H1 (cell line): ENCODE results near the gene NXT1. TPM values are rescaled to one million over a fixed set of nuclear protein-coding genes. Genes with fewer than 3 reads are reported as not detected.

Source experiments
- CTCF ChIA-PET: fragments of 300-600 bp; sonication (Branson Sonifier 250); formaldehyde crosslinking; loops from one replicate; lab custom pipeline; 2021; ENCODE audit not compliant: partially characterized antibody; lab: Charles Lee
- POLR2A ChIA-PET: fragments of 300-600 bp; sonication (Branson Sonifier 250); formaldehyde crosslinking; loops from one replicate; lab custom pipeline; 2021; ENCODE audit warnings: inconsistent platforms; ENCODE audit not compliant: partially characterized antibody; lab: Charles Lee
- DNase-seq, 2 experiments: peaks; one replicate each; pipeline versions ENCODE4 v3.0.0 to v3.0.0-alpha.2; 2010 to 2022; ENCODE audit warnings: low spot score in 2 of 2, low read depth in 1 of 2, mixed read lengths in 1 of 2
- FAIRE-seq: peaks from 2 replicates; lab custom pipeline; 2011; peaks lifted over from hg19 to GRCh38; lab: Jason Lieb, UNC
- H2AFZ ChIP-seq: 2 replicates; pipeline ENCODE4 v1.8.1; 2012; ENCODE audit warnings: low read length, inconsistent platforms
- H2AK5ac ChIP-seq: 2 replicates; pipeline ENCODE4 v1.6.1; 2013; ENCODE audit warnings: low read depth, low read length
- H2BK120ac ChIP-seq: replicated peaks from 2 replicates; pipeline ENCODE3; 2013; ENCODE audit warnings: low read depth, low read length, inconsistent platforms
- H2BK12ac ChIP-seq: 2 replicates; pipeline ENCODE4 v1.6.1; 2013; ENCODE audit warnings: low read depth, low read length
- H2BK15ac ChIP-seq: 2 replicates; pipeline ENCODE4 v1.6.1; 2013; ENCODE audit warnings: low read length
- H2BK20ac ChIP-seq: 2 replicates; pipeline ENCODE4 v1.6.1; 2013; ENCODE audit warnings: low read length
- H2BK5ac ChIP-seq: 2 replicates; pipeline ENCODE4 v1.6.1; 2013; ENCODE audit warnings: low read depth, low read length
- H3K14ac ChIP-seq: 2 replicates; pipeline ENCODE4 v1.6.1; 2013; ENCODE audit warnings: inconsistent platforms; ENCODE audit not compliant: insufficient read length
- H3K18ac ChIP-seq: 2 replicates; pipeline ENCODE4 v1.6.1; 2013; ENCODE audit warnings: low read length; ENCODE audit errors: extremely low read depth
- H3K23ac ChIP-seq: 2 replicates; pipeline ENCODE4 v1.6.1; 2013; ENCODE audit warnings: inconsistent platforms; ENCODE audit not compliant: insufficient read length
- H3K23me2 ChIP-seq: 2 replicates; pipeline ENCODE4 v1.6.1; 2013; ENCODE audit warnings: low read depth, low read length
- H3K27ac ChIP-seq: 2 replicates; pipeline ENCODE4 v1.6.1; 2011; ENCODE audit warnings: low read depth, low read length, inconsistent platforms
- H3K27me3 ChIP-seq, 4 experiments: replicated peaks in 1 of 4; 1 replicate in 1 of 4; 2 replicates in 3 of 4; pipeline versions ENCODE4 v1.6.1 to v1.8.1; 2011 to 2013; ENCODE audit warnings: low read length in 3 of 4, mild to moderate bottlenecking in 3 of 4, inconsistent platforms in 2 of 4, mixed read lengths in 2 of 4, moderate library complexity in 1 of 4; ENCODE audit not compliant: control insufficient read depth in 3 of 4, insufficient read depth in 3 of 4; ENCODE audit errors: extremely low read depth in 1 of 4
- H3K36me3 ChIP-seq, 4 experiments: 2 replicates each; pipeline versions ENCODE4 v1.6.1 to v1.8.1; 2011 to 2013; ENCODE audit warnings: mild to moderate bottlenecking in 4 of 4, low read length in 3 of 4, moderate library complexity in 2 of 4, control low read depth in 1 of 4, inconsistent platforms in 1 of 4; ENCODE audit not compliant: insufficient read depth in 4 of 4, control insufficient read depth in 2 of 4
- H3K4ac ChIP-seq: replicated peaks from 2 replicates; pipeline ENCODE3; 2013; ENCODE audit warnings: low read length, low read depth, mixed read lengths, inconsistent platforms; ENCODE audit not compliant: insufficient read length
- H3K4me1 ChIP-seq, 4 experiments: replicated peaks in 1 of 4; 1 replicate in 1 of 4; 2 replicates in 3 of 4; pipeline versions ENCODE4 v1.6.1 to v1.8.1; 2011 to 2013; ENCODE audit warnings: low read length in 3 of 4, inconsistent platforms in 2 of 4, mixed read lengths in 1 of 4; ENCODE audit not compliant: insufficient read depth in 4 of 4, control insufficient read depth in 3 of 4
- H3K4me2 ChIP-seq, 2 experiments: 2 replicates each; pipeline versions ENCODE4 v1.6.1 to v1.8.1; 2011 to 2013; ENCODE audit warnings: low read depth in 2 of 2, low read length in 2 of 2, control low read depth in 1 of 2, inconsistent platforms in 1 of 2, mild to moderate bottlenecking in 1 of 2; ENCODE audit not compliant: insufficient read depth in 1 of 2
- H3K4me3 ChIP-seq, 4 experiments: fragments of 200-600, 300-600 bp in 1 of 4; sonication (generic), shearing (Covaris generic), sonication (Bioruptor Twin) in 1 of 4; 2 replicates each; pipeline versions ENCODE4 v1.5.1 to v1.8.1; 2011 to 2016; ENCODE audit warnings: low read length in 4 of 4, low read depth in 3 of 4, control low read depth in 2 of 4, inconsistent platforms in 2 of 4, mild to moderate bottlenecking in 2 of 4, mixed read lengths in 1 of 4, moderate library complexity in 1 of 4; ENCODE audit not compliant: insufficient read depth in 2 of 4; ENCODE audit errors: extremely low read depth in 1 of 4
- H3K56ac ChIP-seq: replicated peaks from 2 replicates; pipeline ENCODE3; 2013; ENCODE audit warnings: low read depth, mild to moderate bottlenecking, mixed read lengths, low read length, inconsistent platforms; ENCODE audit not compliant: insufficient read length
- H3K79me1 ChIP-seq: 2 replicates; pipeline ENCODE4 v1.6.1; 2013; ENCODE audit warnings: low read depth, low read length, control low read depth
- H3K79me2 ChIP-seq, 2 experiments: 2 replicates each; pipeline versions ENCODE4 v1.6.1 to v1.8.1; 2012 to 2013; ENCODE audit warnings: low read length in 2 of 2, mild to moderate bottlenecking in 2 of 2, inconsistent platforms in 1 of 2; ENCODE audit not compliant: insufficient read depth in 2 of 2, control insufficient read depth in 1 of 2
- H3K9ac ChIP-seq, 4 experiments: replicated peaks in 1 of 4; 1 replicate in 1 of 4; 2 replicates in 3 of 4; pipeline versions ENCODE4 v1.6.1 to v1.8.1; 2011 to 2013; ENCODE audit warnings: low read depth in 3 of 4, low read length in 3 of 4, control low read depth in 2 of 4, mild to moderate bottlenecking in 2 of 4, moderate library complexity in 2 of 4, inconsistent platforms in 1 of 4; ENCODE audit errors: extremely low read depth in 1 of 4
- H3K9me3 ChIP-seq, 2 experiments: 2 replicates each; pipeline versions ENCODE4 v1.6.1 to v1.8.1; 2012 to 2013; ENCODE audit warnings: mild to moderate bottlenecking in 2 of 2, moderate library complexity in 2 of 2, control low read depth in 1 of 2, inconsistent platforms in 1 of 2, low read depth in 1 of 2, low read length in 1 of 2, mixed read lengths in 1 of 2; ENCODE audit not compliant: insufficient read depth in 2 of 2
- H4K20me1 ChIP-seq, 2 experiments: replicated peaks in 1 of 2; 2 replicates each; pipeline versions ENCODE3 to v1.8.1; 2011 to 2013; ENCODE audit warnings: inconsistent platforms in 2 of 2, low read length in 2 of 2, mild to moderate bottlenecking in 1 of 2; ENCODE audit not compliant: insufficient read depth in 2 of 2, control insufficient read depth in 1 of 2
- H4K5ac ChIP-seq: 2 replicates; pipeline ENCODE4 v1.6.1; 2013; ENCODE audit warnings: low read length, low read depth, mixed read lengths, inconsistent platforms; ENCODE audit not compliant: insufficient read length
- H4K8ac ChIP-seq: 2 replicates; pipeline ENCODE4 v1.8.0; 2013; ENCODE audit warnings: mild to moderate bottlenecking, moderate library complexity, low read length, inconsistent platforms; ENCODE audit not compliant: insufficient read depth; ENCODE audit errors: extremely low read depth
- H4K91ac ChIP-seq: replicated peaks from 2 replicates; pipeline ENCODE3; 2013; ENCODE audit warnings: low read length, mixed read lengths, inconsistent platforms; ENCODE audit not compliant: insufficient read length
- CHD1 ChIP-seq: IDR thresholded peaks from 2 replicates; pipeline ENCODE4 v1.6.1; 2012; ENCODE audit warnings: low read depth, low read length, improper control_type of control experiment
- RXRA ChIP-seq: IDR thresholded peaks from 2 replicates; pipeline ENCODE4 v1.6.1; 2011; ENCODE audit warnings: low read depth, mild to moderate bottlenecking, low read length, moderate library complexity; ENCODE audit not compliant: insufficient read depth
- SIN3A ChIP-seq, 2 experiments: IDR thresholded peaks in 1 of 2; conservative IDR thresholded peaks in 1 of 2; 2 replicates each; pipeline ENCODE4 v1.6.1; 2011 to 2012; ENCODE audit warnings: low read length in 2 of 2, improper control_type of control experiment in 1 of 2, low read depth in 1 of 2, mild to moderate bottlenecking in 1 of 2
- ZNF274 ChIP-seq: IDR thresholded peaks from 2 replicates; pipeline ENCODE4 v1.7.0; 2012; ENCODE audit warnings: low read length, borderline replicate concordance; ENCODE audit errors: extremely low read depth
- WGBS, 2 experiments: shearing (Covaris generic) in 1 of 2; methylation state at CpG; one replicate each; pipeline versions ENCODE4 v1.1.6 to v1.1.7; 2013 to 2015; ENCODE audit warnings: low lambda C conversion rate in 2 of 2, mixed read lengths in 2 of 2, inconsistent platforms in 1 of 2, low coverage in 1 of 2, missing lambda C conversion rate in 1 of 2; ENCODE audit not compliant: insufficient replicate concordance in 2 of 2, insufficient coverage in 1 of 2, insufficient read length in 1 of 2; ENCODE audit errors: extremely low coverage in 1 of 2, missing lambda C conversion rate in 1 of 2; 5-methylcytosine and 5-hydroxymethylcytosine counted together
- polyA plus RNA-seq, 7 experiments: library from polyadenylated mRNA; depleted of rRNA in 3 of 7; stranded (reverse) in 5 of 7; unstranded in 2 of 7; fragments of >200 nt in 5 of 7; fragments of 200-250 nt in 2 of 7; gene quantifications; 1 replicate in 5 of 7; 2 replicates in 1 of 7; 4 replicates in 1 of 7; pipeline versions ENCODE4 v1.2.1 to v1.2.3, GENCODE V29; 2011 to 2013; ENCODE audit warnings: missing spikeins in 2 of 7, mixed read lengths in 2 of 7
- total RNA-seq: library from RNA; stranded (reverse); fragmentation: NEBNext Ultra II Directional; extraction: Animal tissue kit (Norgen Biotek cat#: 25700); gene quantifications from 2 replicates; pipeline ENCODE4 v1.2.1, GENCODE V29; 2021

NXT1 gene
- total and polyA plus RNA-seq, 2 of the 8 experiments (the other 6 are each of a cell fraction or from before 2014, with no cell fraction given): 23.1 to 26.5 TPM

GRCh38 chr20:23334111-23334510 is 16.5 kb upstream of the NXT1 start:
- Histone ChIP-seq H4K91ac (no peak overlapping the region), H3K18ac (no peak overlapping the region), H3K56ac (no peak overlapping the region), H3K23me2 (no peaks in the 10 kb centered on the region), H3K79me2 (no peaks in the 10 kb centered on the region), H3K23ac (no peak overlapping the region), H2BK15ac (no peak overlapping the region), H4K8ac (no peak overlapping the region), H4K20me1 (no peaks in the 10 kb centered on the region), H3K4me2 (no peak overlapping the region), H2BK12ac (no peak overlapping the region), H3K9me3 (peaks cover 0 to 4% of the 10 kb centered on the region in 2 experiments; a peak in 3 of 4 replicates), H3K4me1 (peaks cover 0 to 5% (median 0%) of the 10 kb centered on the region in 4 experiments; a peak in 2 of 7 replicates), H3K36me3 (no peaks in the 10 kb centered on the region), H2BK120ac (no peak overlapping the region), H2AFZ (no peak overlapping the region), H3K4ac (no peak overlapping the region), H2BK5ac (no peak overlapping the region), H2AK5ac (no peak overlapping the region), H3K4me3 (no peak overlapping the region), H3K14ac (no peak overlapping the region), H2BK20ac (no peak overlapping the region), H3K9ac (no peak overlapping the region), H3K79me1 (no peaks in the 10 kb centered on the region), H4K5ac (no peak overlapping the region), H3K27ac (no peak overlapping the region), H3K27me3 (no peaks in the 10 kb centered on the region)
- ChIA-PET CTCF (interaction anchor here (0.6 kb wide), 1 partner anchor 126 kb away, joined by 3 read pairs; no protein-coding TSS in a partner anchor), POLR2A (no interaction called here)
- DNase-seq (no peak), FAIRE-seq (no peak)
- no peak for TF ChIP-seq CHD1
- TF ChIP-seq RXRA: peak; percentile 82; the same call in 1 of the 2 replicates
- no peak for TF ChIP-seq SIN3A (conservative IDR thresholded peaks at IDR 0.05 in 1 of 2, IDR thresholded peaks at IDR 0.05 in 1 of 2; ENCODE audit: low read depth in 1 of 2, low read length in 2 of 2)
- no peak for TF ChIP-seq ZNF274
- WGBS, 2 experiments: 75% methylated on average over 3 of the region's 3 CpGs; no CpG with 5 or more reads in 1 of the 2 experiments
